ENCODE results near the gene DMD. TPM values are rescaled to one million over a fixed set of nuclear protein-coding genes. Genes with fewer than 3 reads are reported as not detected.

DMD gene
- polyA plus RNA-seq, 2 of the 4 experiments (the other 2 are of a cell fraction), result 0.03 TPM; not detected in 1

DNA sequence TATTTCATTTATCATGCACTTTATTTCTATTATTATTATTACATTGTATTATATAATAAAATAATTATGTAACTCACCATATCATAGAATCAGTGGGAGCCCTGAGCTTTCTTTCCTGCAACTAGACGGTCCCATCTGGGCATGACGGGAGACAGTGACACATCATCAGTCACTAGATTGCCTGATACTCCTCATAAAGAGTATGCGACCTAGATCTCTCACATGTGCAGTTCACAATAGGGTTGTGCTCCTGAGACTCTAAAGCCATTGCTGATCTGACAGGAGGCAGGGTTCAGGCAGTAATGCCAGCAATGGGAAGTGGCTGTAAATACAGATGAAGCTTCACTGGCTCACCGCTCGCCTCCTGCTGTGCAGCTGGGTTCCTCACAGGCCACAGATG is 62.3 kb downstream of the DMD start:
- Histone ChIP-seq H3K4me1 (no peaks in the 10 kb centered on the region), H3K27ac (no peak overlapping the region), H3K4me3 (no peak overlapping the region), H3K4me2 (no peak overlapping the region), H3K9me3 (no peaks in the 10 kb centered on the region)
- WGBS (ENCODE audit: missing lambda C conversion rate), result 40% methylated on average over 2 of the region's 5 CpGs
- POLR2A ChIA-PET, result no interaction called here
- DNase-seq (ENCODE audit: low read depth in 1 of 2, low spot score in 1 of 2) (no peak), ATAC-seq (no peak), FAIRE-seq (no peak)
- TF ChIP-seq GATA3 (IDR thresholded peaks at IDR 0.05; ENCODE audit: borderline replicate concordance), result no peak
- CTCF ChIA-PET, result no interaction called here

DNA sequence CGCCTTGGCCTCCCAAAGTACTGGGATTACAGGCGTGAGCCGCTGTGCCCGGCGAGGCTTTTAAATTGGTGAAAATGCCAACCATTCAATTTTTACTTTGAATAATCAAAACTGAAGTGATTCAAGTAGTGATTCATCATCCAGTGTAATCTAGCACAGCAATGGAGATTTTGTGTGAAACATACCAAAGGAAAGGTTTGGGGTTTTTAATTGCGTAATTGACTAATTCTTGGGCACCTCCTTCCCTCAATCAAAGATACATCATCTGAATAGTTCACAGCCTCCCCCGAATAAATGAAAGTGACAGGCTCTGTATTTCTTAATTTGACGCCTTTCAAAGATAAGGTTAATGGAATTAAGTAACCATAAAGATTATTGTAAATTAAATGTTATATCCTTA is 69.0 kb downstream of the DMD start:
- no peak overlapping the region for H3K27ac ChIP-seq
- DNase-seq (ENCODE audit: low read depth in 1 of 2, low spot score in 1 of 2) (no peak), FAIRE-seq (no peak), ATAC-seq (no peak)
- H3K4me2 ChIP-seq, result no peak overlapping the region
- no peaks in the 10 kb centered on the region for H3K9me3 ChIP-seq
- POLR2A ChIA-PET, result no interaction called here
- no peak overlapping the region for H3K4me3 ChIP-seq
- H3K4me1 ChIP-seq, result no peaks in the 10 kb centered on the region
- CTCF ChIA-PET, result no interaction called here
- WGBS (ENCODE audit: missing lambda C conversion rate), result 16% methylated on average over 8 of the region's 8 CpGs
- TF ChIP-seq KDM5A (IDR thresholded peaks at IDR 0.05) (no peak), RCOR1 (IDR thresholded peaks at IDR 0.05; ENCODE audit: low read depth, low read length) (no peak), MAZ (IDR thresholded peaks at IDR 0.05; ENCODE audit: borderline replicate concordance, low read depth, low read length) (no peak), CBX2 (IDR thresholded peaks at IDR 0.05; ENCODE audit: borderline replicate concordance, low read depth) (no peak), ZC3H11A (IDR thresholded peaks at IDR 0.05) (no peak), GATA3 (IDR thresholded peaks at IDR 0.05; ENCODE audit: borderline replicate concordance) (no peak), HEYL (CRISPR knock-in tag; IDR thresholded peaks at IDR 0.05) (no peak), PBX3 (IDR thresholded peaks at IDR 0.05) (no peak), TP53 (CRISPR knock-in tag; IDR thresholded peaks at IDR 0.05) (no peak), POLR2A (IDR thresholded peaks at IDR 0.05; ENCODE audit: low read length) (no peak), CEBPB (IDR thresholded peaks at IDR 0.05) (no peak), HMGXB4 (CRISPR knock-in tag; IDR thresholded peaks at IDR 0.05; ENCODE audit: borderline replicate concordance) (no peak), PHF8 (IDR thresholded peaks at IDR 0.05; ENCODE audit: borderline replicate concordance, low read depth) (no peak)

DNA sequence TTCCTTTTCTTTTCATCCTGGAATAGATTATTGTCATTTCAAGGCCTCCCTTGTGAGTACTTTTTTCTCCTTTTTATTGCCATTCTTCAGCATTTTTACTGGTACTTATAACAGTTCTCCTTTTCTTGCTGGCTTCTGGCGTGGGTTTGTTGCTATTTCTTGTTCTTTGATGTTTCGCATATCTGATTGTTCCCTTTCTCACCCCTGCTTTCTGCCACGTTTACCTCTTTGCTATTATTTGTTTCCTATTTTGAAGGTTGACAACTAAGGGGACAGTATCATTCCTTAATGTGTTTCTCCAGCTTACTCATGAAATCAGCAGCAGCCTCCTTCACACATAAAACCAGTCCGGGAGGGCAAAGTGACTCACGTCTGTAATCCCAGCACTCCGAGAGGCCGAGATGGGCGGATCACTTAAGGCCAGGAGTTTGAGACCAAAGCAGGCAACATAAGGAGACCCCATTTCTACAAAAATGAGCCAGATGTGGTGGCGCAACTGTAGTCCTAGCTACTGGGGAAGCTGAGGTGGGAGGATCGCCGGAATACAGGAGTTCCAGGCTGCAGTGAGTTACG is 72.6 kb downstream of the DMD start:
- DNase-seq (ENCODE audit: low read depth in 1 of 2, low spot score in 1 of 2) (peak in 1 of 2 experiments; percentile 1), ATAC-seq (no peak), FAIRE-seq (no peak)
- Histone ChIP-seq H3K4me1 (no peaks in the 10 kb centered on the region), H3K9me3 (no peaks in the 10 kb centered on the region), H3K4me2 (no peak overlapping the region), H3K4me3 (no peak overlapping the region), H3K27ac (no peak overlapping the region)
- ChIA-PET POLR2A (no interaction called here), CTCF (no interaction called here)
- no peak for TF ChIP-seq HOXB13 (CRISPR knock-in tag; IDR thresholded peaks at IDR 0.05; ENCODE audit: low read depth)
- TF ChIP-seq REST (IDR thresholded peaks at IDR 0.05), result no peak
- TF ChIP-seq, protein P1, sequence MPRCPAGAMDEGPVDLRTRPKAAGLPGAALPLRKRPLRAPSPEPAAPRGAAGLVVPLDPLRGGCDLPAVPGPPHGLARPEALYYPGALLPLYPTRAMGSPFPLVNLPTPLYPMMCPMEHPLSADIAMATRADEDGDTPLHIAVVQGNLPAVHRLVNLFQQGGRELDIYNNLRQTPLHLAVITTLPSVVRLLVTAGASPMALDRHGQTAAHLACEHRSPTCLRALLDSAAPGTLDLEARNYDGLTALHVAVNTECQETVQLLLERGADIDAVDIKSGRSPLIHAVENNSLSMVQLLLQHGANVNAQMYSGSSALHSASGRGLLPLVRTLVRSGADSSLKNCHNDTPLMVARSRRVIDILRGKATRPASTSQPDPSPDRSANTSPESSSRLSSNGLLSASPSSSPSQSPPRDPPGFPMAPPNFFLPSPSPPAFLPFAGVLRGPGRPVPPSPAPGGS (IDR thresholded peaks at IDR 0.05), result no peak
- TF ChIP-seq HOXA7 (CRISPR knock-in tag; IDR thresholded peaks at IDR 0.05), result no peak
- TF ChIP-seq KDM5A (IDR thresholded peaks at IDR 0.05), result no peak
- no peak for TF ChIP-seq TP53 (CRISPR knock-in tag; IDR thresholded peaks at IDR 0.05)
- no peak for TF ChIP-seq JUNB (IDR thresholded peaks at IDR 0.05)
- no peak for TF ChIP-seq NFE2L2 (conservative IDR thresholded peaks at IDR 0.05; ENCODE audit: low read length)
- no peak for TF ChIP-seq RFX5 (IDR thresholded peaks at IDR 0.05)
- TF ChIP-seq, protein P2, sequence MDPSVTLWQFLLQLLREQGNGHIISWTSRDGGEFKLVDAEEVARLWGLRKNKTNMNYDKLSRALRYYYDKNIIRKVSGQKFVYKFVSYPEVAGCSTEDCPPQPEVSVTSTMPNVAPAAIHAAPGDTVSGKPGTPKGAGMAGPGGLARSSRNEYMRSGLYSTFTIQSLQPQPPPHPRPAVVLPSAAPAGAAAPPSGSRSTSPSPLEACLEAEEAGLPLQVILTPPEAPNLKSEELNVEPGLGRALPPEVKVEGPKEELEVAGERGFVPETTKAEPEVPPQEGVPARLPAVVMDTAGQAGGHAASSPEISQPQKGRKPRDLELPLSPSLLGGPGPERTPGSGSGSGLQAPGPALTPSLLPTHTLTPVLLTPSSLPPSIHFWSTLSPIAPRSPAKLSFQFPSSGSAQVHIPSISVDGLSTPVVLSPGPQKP (IDR thresholded peaks at IDR 0.05; ENCODE audit: low read depth, low read length), result no peak
- WGBS (ENCODE audit: missing lambda C conversion rate), result 23% methylated on average over 9 of the region's 12 CpGs

All from A549 (cell line).